ENCODE results near the gene SLC35D1.

SLC35D1 gene

GRCh38 chr1:67005068-67005467, 48.9 kb downstream of the SLC35D1 start:
- no peaks in the 10 kb centered on the region for H3K27me3 ChIP-seq (ENCODE audit: control insufficient read depth, insufficient read depth, low read length)
- H3K9me3 ChIP-seq (ENCODE audit: control insufficient read depth, insufficient read depth, low read length), result no peaks in the 10 kb centered on the region
- no peaks in the 10 kb centered on the region for H3K4me1 ChIP-seq (ENCODE audit: control insufficient read depth, insufficient read depth, low read length)
- H3K4me3 ChIP-seq (ENCODE audit: low read depth, low read length), result no peak overlapping the region
- H3K36me3 ChIP-seq (ENCODE audit: control insufficient read depth, insufficient read depth, low read length), result no peaks in the 10 kb centered on the region
- no peak overlapping the region for H3K9ac ChIP-seq (ENCODE audit: low read depth, low read length)

DNA sequence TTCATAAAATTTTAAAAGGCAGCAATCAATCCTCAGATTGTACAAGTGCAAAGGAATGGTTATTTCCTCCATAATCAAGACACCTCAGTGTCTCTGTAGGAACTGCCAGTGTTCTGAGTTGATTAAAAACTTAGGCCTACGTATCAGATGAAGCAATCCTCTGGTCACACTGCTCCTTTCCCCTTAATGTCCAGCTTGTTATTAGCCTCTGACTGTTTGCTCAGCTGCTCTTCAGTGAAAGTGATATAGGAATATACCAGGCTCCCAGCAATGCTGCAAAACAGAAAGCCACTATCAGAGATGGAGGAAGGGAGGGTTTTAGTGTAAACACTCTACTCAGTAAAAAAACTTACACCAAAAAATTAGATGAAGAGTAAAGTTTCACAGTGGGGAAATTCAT, 49.8 kb downstream of the SLC35D1 start:
- H3K9ac ChIP-seq (ENCODE audit: low read depth, low read length), result no peak overlapping the region
- H3K36me3 ChIP-seq (ENCODE audit: control insufficient read depth, insufficient read depth, low read length), result no peaks in the 10 kb centered on the region
- no peaks in the 10 kb centered on the region for H3K9me3 ChIP-seq (ENCODE audit: control insufficient read depth, insufficient read depth, low read length)
- H3K4me1 ChIP-seq (ENCODE audit: control insufficient read depth, insufficient read depth, low read length), result no peaks in the 10 kb centered on the region
- H3K4me3 ChIP-seq (ENCODE audit: low read depth, low read length), result no peak overlapping the region
- no peaks in the 10 kb centered on the region for H3K27me3 ChIP-seq (ENCODE audit: control insufficient read depth, insufficient read depth, low read length)

GRCh38 chr1:67001682-67002425, 52.1 kb downstream of the SLC35D1 start:
- Histone ChIP-seq H3K27me3 (ENCODE audit: control insufficient read depth, insufficient read depth, low read length) (no peaks in the 10 kb centered on the region), H3K36me3 (ENCODE audit: control insufficient read depth, insufficient read depth, low read length) (no peaks in the 10 kb centered on the region)

GRCh38 chr1:66999640-67000400, 54.1 kb downstream of the SLC35D1 start:
- no peaks in the 10 kb centered on the region for H3K36me3 ChIP-seq (ENCODE audit: control insufficient read depth, insufficient read depth, low read length)

More at GRCh38 chr1:67001682-67002425, 52.1 kb downstream of the SLC35D1 start:
- Histone ChIP-seq H3K9me3 (ENCODE audit: control insufficient read depth, insufficient read depth, low read length) (no peaks in the 10 kb centered on the region), H3K4me1 (ENCODE audit: control insufficient read depth, insufficient read depth, low read length) (no peaks in the 10 kb centered on the region), H3K9ac (ENCODE audit: low read depth, low read length) (no peak overlapping the region), H3K4me3 (ENCODE audit: low read depth, low read length) (no peak overlapping the region)

GRCh38 chr1:66998972-66999371, 55.0 kb downstream of the SLC35D1 start:
- no peaks in the 10 kb centered on the region for H3K4me1 ChIP-seq (ENCODE audit: control insufficient read depth, insufficient read depth, low read length)
- H3K4me3 ChIP-seq (ENCODE audit: low read depth, low read length), result no peak overlapping the region
- no peak overlapping the region for H3K9ac ChIP-seq (ENCODE audit: low read depth, low read length)
- H3K9me3 ChIP-seq (ENCODE audit: control insufficient read depth, insufficient read depth, low read length), result no peaks in the 10 kb centered on the region
- H3K27me3 ChIP-seq (ENCODE audit: control insufficient read depth, insufficient read depth, low read length), result no peaks in the 10 kb centered on the region
- H3K36me3 ChIP-seq (ENCODE audit: control insufficient read depth, insufficient read depth, low read length), result no peaks in the 10 kb centered on the region

More at GRCh38 chr1:66999640-67000400, 54.1 kb downstream of the SLC35D1 start:
- H3K9me3 ChIP-seq (ENCODE audit: control insufficient read depth, insufficient read depth, low read length), result no peaks in the 10 kb centered on the region
- H3K4me1 ChIP-seq (ENCODE audit: control insufficient read depth, insufficient read depth, low read length), result no peaks in the 10 kb centered on the region
- no peaks in the 10 kb centered on the region for H3K27me3 ChIP-seq (ENCODE audit: control insufficient read depth, insufficient read depth, low read length)
- no peak overlapping the region for H3K4me3 ChIP-seq (ENCODE audit: low read depth, low read length)
- no peak overlapping the region for H3K9ac ChIP-seq (ENCODE audit: low read depth, low read length)

DNA sequence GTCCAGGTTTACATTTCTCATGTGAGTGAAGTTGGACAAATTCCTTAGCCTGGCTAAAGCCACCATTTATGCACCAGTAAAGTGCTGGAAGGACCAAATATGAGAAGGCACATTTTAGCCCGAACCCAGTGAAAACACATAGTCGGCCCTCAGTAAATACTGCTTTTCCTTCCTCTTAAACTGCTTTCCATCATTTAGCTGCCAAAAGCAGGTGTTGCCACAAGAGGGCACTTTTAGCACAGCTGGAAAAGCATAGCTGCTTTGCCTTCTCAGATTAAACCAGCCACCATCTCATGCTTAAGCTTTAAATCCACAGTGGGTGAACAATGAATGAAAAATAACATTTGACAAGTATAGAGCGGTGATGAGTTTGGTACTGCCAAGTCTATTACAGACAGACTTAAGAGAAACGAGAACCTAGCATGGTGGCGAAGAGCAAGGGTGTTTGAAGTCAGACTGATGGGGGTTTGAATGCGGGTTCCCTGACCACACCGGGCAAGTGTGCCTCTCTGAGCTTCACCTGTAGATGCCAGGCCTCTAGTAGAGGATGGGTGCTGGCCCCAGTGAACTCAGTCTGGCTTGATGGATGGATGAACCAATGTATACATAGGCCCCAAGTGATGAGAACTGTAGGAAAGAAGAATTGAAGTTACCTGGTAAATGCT, 57.8 kb downstream of the SLC35D1 start:
- Histone ChIP-seq H3K27me3 (ENCODE audit: control insufficient read depth, insufficient read depth, low read length) (no peaks in the 10 kb centered on the region), H3K9me3 (ENCODE audit: control insufficient read depth, insufficient read depth, low read length) (no peaks in the 10 kb centered on the region), H3K36me3 (ENCODE audit: control insufficient read depth, insufficient read depth, low read length) (no peaks in the 10 kb centered on the region), H3K4me3 (ENCODE audit: low read depth, low read length) (no peak overlapping the region), H3K9ac (ENCODE audit: low read depth, low read length) (no peak overlapping the region), H3K4me1 (ENCODE audit: control insufficient read depth, insufficient read depth, low read length) (no peaks in the 10 kb centered on the region)

DNA sequence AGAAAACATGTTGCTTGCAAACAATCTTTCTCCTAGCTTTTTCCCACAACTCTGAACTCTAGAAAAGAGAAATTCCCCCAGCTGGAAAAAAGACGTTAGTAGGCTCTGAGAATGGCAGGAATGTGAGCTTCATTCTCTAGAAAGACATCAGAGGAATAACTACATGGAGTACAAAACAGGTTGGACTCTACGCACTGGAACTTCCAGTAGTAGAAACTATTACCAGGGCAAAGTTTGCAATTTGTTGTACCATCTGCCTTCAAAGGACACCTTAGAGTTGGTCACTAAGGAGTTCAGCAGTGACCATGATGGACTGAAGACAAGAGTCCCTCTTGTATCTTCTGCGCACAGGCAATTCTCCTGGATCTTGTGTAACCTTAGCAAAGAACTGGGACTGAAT, 60.9 kb downstream of the SLC35D1 start:
- H3K9me3 ChIP-seq (ENCODE audit: control insufficient read depth, insufficient read depth, low read length), result no peaks in the 10 kb centered on the region
- H3K4me1 ChIP-seq (ENCODE audit: control insufficient read depth, insufficient read depth, low read length), result no peaks in the 10 kb centered on the region
- no peaks in the 10 kb centered on the region for H3K27me3 ChIP-seq (ENCODE audit: control insufficient read depth, insufficient read depth, low read length)
- H3K36me3 ChIP-seq (ENCODE audit: control insufficient read depth, insufficient read depth, low read length), result no peaks in the 10 kb centered on the region
- no peak overlapping the region for H3K4me3 ChIP-seq (ENCODE audit: low read depth, low read length)
- H3K9ac ChIP-seq (ENCODE audit: low read depth, low read length), result no peak overlapping the region

- Histone ChIP-seq H3K36me3 (ENCODE audit: control insufficient read depth, insufficient read depth, low read length) (peaks cover 7% of the 10 kb centered on the region), H3K9ac (ENCODE audit: low read depth, low read length) (no peak overlapping the region), H3K4me1 (ENCODE audit: control insufficient read depth, insufficient read depth, low read length) (no peaks in the 10 kb centered on the region), H3K4me3 (ENCODE audit: low read depth, low read length) (no peak overlapping the region), H3K9me3 (ENCODE audit: control insufficient read depth, insufficient read depth, low read length) (no peaks in the 10 kb centered on the region), H3K27me3 (ENCODE audit: control insufficient read depth, insufficient read depth, low read length) (no peaks in the 10 kb centered on the region)
These were observed 68.1 kb downstream of the SLC35D1 start for GRCh38 chr1:66985835-66986234.

- Histone ChIP-seq H3K4me3 (ENCODE audit: low read depth, low read length) (no peak overlapping the region), H3K4me1 (ENCODE audit: control insufficient read depth, insufficient read depth, low read length) (no peaks in the 10 kb centered on the region), H3K9me3 (ENCODE audit: control insufficient read depth, insufficient read depth, low read length) (no peaks in the 10 kb centered on the region), H3K9ac (ENCODE audit: low read depth, low read length) (no peak overlapping the region), H3K27me3 (ENCODE audit: control insufficient read depth, insufficient read depth, low read length) (no peaks in the 10 kb centered on the region), H3K36me3 (ENCODE audit: control insufficient read depth, insufficient read depth, low read length) (peaks cover 7% of the 10 kb centered on the region)
These were observed 69.5 kb downstream of the SLC35D1 start for GRCh38 chr1:66984491-66984890.

GRCh38 chr1:66982561-66983260, 71.2 kb downstream of the SLC35D1 start:
- Histone ChIP-seq H3K4me1 (ENCODE audit: control insufficient read depth, insufficient read depth, low read length) (no peaks in the 10 kb centered on the region), H3K4me3 (ENCODE audit: low read depth, low read length) (no peak overlapping the region), H3K27me3 (ENCODE audit: control insufficient read depth, insufficient read depth, low read length) (no peaks in the 10 kb centered on the region), H3K9me3 (ENCODE audit: control insufficient read depth, insufficient read depth, low read length) (no peaks in the 10 kb centered on the region), H3K36me3 (ENCODE audit: control insufficient read depth, insufficient read depth, low read length) (peaks cover 7% of the 10 kb centered on the region), H3K9ac (ENCODE audit: low read depth, low read length) (no peak overlapping the region)

- Histone ChIP-seq H3K9ac (ENCODE audit: low read depth, low read length) (no peak overlapping the region), H3K27me3 (ENCODE audit: control insufficient read depth, insufficient read depth, low read length) (no peaks in the 10 kb centered on the region), H3K4me3 (ENCODE audit: low read depth, low read length) (no peak overlapping the region), H3K36me3 (ENCODE audit: control insufficient read depth, insufficient read depth, low read length) (peaks cover 7% of the 10 kb centered on the region), H3K4me1 (ENCODE audit: control insufficient read depth, insufficient read depth, low read length) (no peaks in the 10 kb centered on the region), H3K9me3 (ENCODE audit: control insufficient read depth, insufficient read depth, low read length) (no peaks in the 10 kb centered on the region)
These were observed 72.3 kb downstream of the SLC35D1 start for GRCh38 chr1:66981679-66982078.
